ENCODE results near the gene ARHGAP1.

The ARHGAP1 gene

GRCh38 chr11:46635557-46636139 is 64.8 kb downstream of the ARHGAP1 start:
- no peak for DNase-seq

DNA sequence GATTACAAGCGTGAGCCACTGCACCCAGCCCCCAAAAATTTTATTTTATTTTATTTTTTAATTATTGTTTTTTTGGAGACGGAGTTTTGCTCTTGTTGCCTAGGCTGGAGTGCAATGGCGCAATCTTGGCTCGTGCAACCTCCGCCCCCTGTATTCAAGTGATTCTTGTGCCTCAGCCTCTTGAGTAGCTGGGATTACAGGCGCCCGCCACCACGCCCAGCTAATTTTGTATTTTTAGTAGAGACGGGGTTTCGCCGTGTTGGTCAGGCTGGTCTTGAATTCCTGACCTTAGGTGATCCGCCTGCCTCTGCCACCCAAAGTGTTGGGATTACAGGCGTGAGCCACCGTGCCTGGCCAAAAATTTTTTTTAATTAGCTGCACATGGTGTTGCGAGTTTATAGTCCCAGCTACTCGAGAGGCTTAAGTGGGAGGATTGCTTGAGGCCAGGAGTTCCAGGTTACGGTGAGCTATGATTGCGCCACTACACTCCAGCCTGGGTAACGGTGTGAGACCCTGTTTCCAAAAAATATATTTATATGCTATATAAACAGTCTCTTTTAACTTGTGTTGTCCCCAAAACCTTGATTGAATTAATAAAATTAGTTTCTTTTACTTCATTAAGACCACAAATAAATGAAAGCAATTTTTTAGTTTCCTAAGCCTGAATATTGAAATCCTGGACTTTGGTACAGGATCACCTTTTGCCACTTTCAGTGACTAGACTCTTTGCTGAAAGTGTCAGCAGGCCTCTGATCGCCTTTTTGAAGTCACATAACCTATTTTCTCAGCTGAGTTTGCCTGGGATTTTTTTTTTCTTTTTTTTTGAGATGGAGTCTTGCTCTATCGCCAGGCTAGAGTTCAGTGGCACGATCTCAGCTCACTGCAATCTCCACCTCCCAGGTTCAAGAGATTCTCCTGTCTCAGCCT is 66.9 kb downstream of the ARHGAP1 start:
- no peak for DNase-seq

GRCh38 chr11:46632502-46632901 is 67.9 kb downstream of the ARHGAP1 start:
- DNase-seq = no peak

GRCh38 chr11:46631676-46632075 is 68.7 kb downstream of the ARHGAP1 start:
- DNase-seq = no peak

DNA sequence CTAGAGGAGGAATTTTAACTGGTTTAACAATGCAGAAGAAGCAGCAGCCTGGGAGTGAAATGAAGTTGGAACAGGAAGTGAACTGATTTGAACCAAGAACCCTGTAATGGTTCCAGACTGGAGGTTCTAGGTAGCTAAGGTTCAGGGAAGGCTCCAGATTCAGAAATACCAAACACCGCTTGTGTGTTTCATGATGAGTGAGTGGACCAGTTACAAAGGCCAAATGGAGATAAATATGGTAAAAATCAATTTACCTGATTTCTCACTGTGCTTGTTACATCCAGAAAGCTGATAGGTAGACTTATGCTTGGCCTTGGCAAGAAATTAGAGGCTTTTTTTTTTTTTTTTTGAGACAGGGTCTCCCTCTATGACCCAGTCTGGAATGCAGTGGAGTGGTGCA is 70.2 kb downstream of the ARHGAP1 start:
- DNase-seq = no peak

GRCh38 chr11:46628961-46629360 is 71.5 kb downstream of the ARHGAP1 start:
- no peak for DNase-seq

Data from activated CD4-positive, alpha-beta T cell treated with anti-CD3 and anti-CD28 coated beads, Interleukin-10, Interleukin-2, amounts not matched to agents 100 ng/mL and 50 ng/mL, durations not matched to agents 16 hours and 8 hours (primary cell).